Measurements from ENCODE around the gene FARP1.

FARP1 gene, protein sequence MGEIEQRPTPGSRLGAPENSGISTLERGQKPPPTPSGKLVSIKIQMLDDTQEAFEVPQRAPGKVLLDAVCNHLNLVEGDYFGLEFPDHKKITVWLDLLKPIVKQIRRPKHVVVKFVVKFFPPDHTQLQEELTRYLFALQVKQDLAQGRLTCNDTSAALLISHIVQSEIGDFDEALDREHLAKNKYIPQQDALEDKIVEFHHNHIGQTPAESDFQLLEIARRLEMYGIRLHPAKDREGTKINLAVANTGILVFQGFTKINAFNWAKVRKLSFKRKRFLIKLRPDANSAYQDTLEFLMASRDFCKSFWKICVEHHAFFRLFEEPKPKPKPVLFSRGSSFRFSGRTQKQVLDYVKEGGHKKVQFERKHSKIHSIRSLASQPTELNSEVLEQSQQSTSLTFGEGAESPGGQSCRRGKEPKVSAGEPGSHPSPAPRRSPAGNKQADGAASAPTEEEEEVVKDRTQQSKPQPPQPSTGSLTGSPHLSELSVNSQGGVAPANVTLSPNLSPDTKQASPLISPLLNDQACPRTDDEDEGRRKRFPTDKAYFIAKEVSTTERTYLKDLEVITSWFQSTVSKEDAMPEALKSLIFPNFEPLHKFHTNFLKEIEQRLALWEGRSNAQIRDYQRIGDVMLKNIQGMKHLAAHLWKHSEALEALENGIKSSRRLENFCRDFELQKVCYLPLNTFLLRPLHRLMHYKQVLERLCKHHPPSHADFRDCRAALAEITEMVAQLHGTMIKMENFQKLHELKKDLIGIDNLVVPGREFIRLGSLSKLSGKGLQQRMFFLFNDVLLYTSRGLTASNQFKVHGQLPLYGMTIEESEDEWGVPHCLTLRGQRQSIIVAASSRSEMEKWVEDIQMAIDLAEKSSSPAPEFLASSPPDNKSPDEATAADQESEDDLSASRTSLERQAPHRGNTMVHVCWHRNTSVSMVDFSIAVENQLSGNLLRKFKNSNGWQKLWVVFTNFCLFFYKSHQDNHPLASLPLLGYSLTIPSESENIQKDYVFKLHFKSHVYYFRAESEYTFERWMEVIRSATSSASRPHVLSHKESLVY

DNA sequence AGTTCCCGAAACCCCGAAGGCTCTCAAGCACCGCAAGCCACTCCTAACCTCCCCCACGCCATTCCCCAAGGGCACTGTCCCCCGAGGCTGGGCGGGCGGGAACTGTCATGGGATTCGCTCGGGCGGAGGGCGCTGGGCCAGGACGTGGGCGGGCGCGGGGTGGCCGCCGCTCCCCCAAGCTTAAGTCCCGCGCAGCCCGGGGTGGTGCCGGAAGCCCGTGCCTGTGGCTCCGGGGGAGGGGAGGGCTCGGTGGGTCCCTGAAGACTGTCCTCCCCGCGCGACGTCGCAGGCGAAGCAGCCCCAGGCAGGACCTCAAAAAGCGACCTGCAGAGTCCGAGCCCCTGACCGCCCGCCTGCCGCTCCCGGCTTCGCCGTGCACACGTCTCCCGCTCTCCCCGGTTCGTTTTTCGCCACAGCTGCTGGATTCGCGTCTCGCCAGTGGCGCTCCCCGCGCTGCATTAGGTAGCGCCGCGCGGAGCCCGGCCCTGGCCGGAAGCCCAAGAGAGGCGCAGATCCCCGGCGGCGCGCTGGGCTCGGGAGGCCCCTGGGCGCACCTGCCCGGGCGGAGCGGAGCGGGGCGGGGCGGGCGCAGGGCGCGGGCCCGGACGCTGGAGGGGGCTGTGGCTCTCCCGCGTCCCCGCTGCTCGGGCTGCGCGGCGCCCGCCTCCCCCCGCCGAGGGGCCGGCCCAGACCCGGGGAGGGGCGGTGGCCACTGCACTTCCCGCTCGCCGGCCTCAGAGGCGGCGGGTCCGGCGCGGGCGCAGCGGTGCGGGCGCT lies at the start of gene FARP1:
TSS of gene FARP1 (plus strand) at position 715 of the 777 bp plus-strand sequence. CDS start 70,149 bp downstream, outside the sequence.
- Histone ChIP-seq H3K4me3 (ENCODE audit: low read depth, low read length) (peak within 1 kb of the TSS; percentile 59), H3K27ac (ENCODE audit: extremely low read depth, low read depth, low read length) (peak within 1 kb of the TSS; percentile 71; the same call in 1 of the 2 replicates), H3K4me1 (ENCODE audit: control insufficient read depth, insufficient read depth, low read length) (peaks cover 9% of the 10 kb centered on the region), H3K36me3 (ENCODE audit: control insufficient read depth in 2 of 2, insufficient read depth in 1 of 2, low read length in 2 of 2) (no peaks in the 10 kb centered on the region), H3K9me3 (ENCODE audit: control insufficient read depth, insufficient read depth, low read depth, low read length) (no peaks in the 10 kb centered on the region)
- ChIA-PET CTCF (interaction anchor here (0.7 kb wide), 1 partner anchor 59 kb away, joined by 3 read pairs; no protein-coding TSS in a partner anchor), POLR2A (interaction anchor here (0.6 kb wide), 1 partner anchor 17 kb away, joined by 4 read pairs; no protein-coding TSS in a partner anchor)
- peak; percentile 33; the same call in 1 of the 2 replicates for TF ChIP-seq ZIC2 (tag by site-specific recombination; IDR thresholded peaks at IDR 0.05)
- TF ChIP-seq ZNF202 (tag by site-specific recombination; IDR thresholded peaks at IDR 0.05; ENCODE audit: borderline replicate concordance), result 0 out of 2 replicates have a peak, but pooled peaks have one; percentile 65
- 0 out of 2 replicates have a peak, but pooled peaks have one; percentile 34 for TF ChIP-seq ZNF324 (tag by site-specific recombination; IDR thresholded peaks at IDR 0.05)
- no peak for TF ChIP-seq ZNF266 (tag by site-specific recombination; IDR thresholded peaks at IDR 0.05; ENCODE audit: low read depth)
- TF ChIP-seq, protein P1, sequence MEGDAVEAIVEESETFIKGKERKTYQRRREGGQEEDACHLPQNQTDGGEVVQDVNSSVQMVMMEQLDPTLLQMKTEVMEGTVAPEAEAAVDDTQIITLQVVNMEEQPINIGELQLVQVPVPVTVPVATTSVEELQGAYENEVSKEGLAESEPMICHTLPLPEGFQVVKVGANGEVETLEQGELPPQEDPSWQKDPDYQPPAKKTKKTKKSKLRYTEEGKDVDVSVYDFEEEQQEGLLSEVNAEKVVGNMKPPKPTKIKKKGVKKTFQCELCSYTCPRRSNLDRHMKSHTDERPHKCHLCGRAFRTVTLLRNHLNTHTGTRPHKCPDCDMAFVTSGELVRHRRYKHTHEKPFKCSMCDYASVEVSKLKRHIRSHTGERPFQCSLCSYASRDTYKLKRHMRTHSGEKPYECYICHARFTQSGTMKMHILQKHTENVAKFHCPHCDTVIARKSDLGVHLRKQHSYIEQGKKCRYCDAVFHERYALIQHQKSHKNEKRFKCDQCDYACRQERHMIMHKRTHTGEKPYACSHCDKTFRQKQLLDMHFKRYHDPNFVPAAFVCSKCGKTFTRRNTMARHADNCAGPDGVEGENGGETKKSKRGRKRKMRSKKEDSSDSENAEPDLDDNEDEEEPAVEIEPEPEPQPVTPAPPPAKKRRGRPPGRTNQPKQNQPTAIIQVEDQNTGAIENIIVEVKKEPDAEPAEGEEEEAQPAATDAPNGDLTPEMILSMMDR (tag by site-specific recombination; IDR thresholded peaks at IDR 0.05), result no peak
- TF ChIP-seq, protein P2, sequence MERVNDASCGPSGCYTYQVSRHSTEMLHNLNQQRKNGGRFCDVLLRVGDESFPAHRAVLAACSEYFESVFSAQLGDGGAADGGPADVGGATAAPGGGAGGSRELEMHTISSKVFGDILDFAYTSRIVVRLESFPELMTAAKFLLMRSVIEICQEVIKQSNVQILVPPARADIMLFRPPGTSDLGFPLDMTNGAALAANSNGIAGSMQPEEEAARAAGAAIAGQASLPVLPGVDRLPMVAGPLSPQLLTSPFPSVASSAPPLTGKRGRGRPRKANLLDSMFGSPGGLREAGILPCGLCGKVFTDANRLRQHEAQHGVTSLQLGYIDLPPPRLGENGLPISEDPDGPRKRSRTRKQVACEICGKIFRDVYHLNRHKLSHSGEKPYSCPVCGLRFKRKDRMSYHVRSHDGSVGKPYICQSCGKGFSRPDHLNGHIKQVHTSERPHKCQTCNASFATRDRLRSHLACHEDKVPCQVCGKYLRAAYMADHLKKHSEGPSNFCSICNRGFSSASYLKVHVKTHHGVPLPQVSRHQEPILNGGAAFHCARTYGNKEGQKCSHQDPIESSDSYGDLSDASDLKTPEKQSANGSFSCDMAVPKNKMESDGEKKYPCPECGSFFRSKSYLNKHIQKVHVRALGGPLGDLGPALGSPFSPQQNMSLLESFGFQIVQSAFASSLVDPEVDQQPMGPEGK (tag by site-specific recombination; IDR thresholded peaks at IDR 0.05), result no peak; the same call in 1 of the 2 replicates
- no peak for TF ChIP-seq ZNF747 (tag by site-specific recombination; IDR thresholded peaks at IDR 0.05)
- TF ChIP-seq, protein P3, sequence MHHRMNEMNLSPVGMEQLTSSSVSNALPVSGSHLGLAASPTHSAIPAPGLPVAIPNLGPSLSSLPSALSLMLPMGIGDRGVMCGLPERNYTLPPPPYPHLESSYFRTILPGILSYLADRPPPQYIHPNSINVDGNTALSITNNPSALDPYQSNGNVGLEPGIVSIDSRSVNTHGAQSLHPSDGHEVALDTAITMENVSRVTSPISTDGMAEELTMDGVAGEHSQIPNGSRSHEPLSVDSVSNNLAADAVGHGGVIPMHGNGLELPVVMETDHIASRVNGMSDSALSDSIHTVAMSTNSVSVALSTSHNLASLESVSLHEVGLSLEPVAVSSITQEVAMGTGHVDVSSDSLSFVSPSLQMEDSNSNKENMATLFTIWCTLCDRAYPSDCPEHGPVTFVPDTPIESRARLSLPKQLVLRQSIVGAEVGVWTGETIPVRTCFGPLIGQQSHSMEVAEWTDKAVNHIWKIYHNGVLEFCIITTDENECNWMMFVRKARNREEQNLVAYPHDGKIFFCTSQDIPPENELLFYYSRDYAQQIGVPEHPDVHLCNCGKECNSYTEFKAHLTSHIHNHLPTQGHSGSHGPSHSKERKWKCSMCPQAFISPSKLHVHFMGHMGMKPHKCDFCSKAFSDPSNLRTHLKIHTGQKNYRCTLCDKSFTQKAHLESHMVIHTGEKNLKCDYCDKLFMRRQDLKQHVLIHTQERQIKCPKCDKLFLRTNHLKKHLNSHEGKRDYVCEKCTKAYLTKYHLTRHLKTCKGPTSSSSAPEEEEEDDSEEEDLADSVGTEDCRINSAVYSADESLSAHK (tag by site-specific recombination; IDR thresholded peaks at IDR 0.05), result peak; percentile 93
- TF ChIP-seq, protein P4, sequence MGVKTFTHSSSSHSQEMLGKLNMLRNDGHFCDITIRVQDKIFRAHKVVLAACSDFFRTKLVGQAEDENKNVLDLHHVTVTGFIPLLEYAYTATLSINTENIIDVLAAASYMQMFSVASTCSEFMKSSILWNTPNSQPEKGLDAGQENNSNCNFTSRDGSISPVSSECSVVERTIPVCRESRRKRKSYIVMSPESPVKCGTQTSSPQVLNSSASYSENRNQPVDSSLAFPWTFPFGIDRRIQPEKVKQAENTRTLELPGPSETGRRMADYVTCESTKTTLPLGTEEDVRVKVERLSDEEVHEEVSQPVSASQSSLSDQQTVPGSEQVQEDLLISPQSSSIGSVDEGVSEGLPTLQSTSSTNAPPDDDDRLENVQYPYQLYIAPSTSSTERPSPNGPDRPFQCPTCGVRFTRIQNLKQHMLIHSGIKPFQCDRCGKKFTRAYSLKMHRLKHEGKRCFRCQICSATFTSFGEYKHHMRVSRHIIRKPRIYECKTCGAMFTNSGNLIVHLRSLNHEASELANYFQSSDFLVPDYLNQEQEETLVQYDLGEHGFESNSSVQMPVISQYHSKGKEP (tag by site-specific recombination; IDR thresholded peaks at IDR 0.05), result no peak
- TF ChIP-seq, protein P5, sequence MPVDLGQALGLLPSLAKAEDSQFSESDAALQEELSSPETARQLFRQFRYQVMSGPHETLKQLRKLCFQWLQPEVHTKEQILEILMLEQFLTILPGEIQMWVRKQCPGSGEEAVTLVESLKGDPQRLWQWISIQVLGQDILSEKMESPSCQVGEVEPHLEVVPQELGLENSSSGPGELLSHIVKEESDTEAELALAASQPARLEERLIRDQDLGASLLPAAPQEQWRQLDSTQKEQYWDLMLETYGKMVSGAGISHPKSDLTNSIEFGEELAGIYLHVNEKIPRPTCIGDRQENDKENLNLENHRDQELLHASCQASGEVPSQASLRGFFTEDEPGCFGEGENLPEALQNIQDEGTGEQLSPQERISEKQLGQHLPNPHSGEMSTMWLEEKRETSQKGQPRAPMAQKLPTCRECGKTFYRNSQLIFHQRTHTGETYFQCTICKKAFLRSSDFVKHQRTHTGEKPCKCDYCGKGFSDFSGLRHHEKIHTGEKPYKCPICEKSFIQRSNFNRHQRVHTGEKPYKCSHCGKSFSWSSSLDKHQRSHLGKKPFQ (tag by site-specific recombination; IDR thresholded peaks at IDR 0.05), result no peak
- TF ChIP-seq, protein P6, sequence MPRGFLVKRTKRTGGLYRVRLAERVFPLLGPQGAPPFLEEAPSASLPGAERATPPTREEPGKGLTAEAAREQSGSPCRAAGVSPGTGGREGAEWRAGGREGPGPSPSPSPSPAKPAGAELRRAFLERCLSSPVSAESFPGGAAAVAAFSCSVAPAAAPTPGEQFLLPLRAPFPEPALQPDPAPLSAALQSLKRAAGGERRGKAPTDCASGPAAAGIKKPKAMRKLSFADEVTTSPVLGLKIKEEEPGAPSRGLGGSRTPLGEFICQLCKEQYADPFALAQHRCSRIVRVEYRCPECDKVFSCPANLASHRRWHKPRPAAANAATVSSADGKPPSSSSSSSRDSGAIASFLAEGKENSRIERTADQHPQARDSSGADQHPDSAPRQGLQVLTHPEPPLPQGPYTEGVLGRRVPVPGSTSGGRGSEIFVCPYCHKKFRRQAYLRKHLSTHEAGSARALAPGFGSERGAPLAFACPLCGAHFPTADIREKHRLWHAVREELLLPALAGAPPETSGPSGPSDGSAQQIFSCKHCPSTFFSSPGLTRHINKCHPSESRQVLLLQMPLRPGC (tag by site-specific recombination; IDR thresholded peaks at IDR 0.05), result no peak
- peak; percentile 41; the same call in 1 of the 2 replicates for TF ChIP-seq ZBTB17 (tag by site-specific recombination; IDR thresholded peaks at IDR 0.05)
- no peak for TF ChIP-seq ZNF654 (tag by site-specific recombination; IDR thresholded peaks at IDR 0.05; ENCODE audit: low read depth)
- no peak for TF ChIP-seq EGR2 (tag by site-specific recombination; IDR thresholded peaks at IDR 0.05; ENCODE audit: low read depth)
- no peak for TF ChIP-seq ZNF571 (tag by site-specific recombination; IDR thresholded peaks at IDR 0.05)
- TF ChIP-seq ZNF114 (tag by site-specific recombination; IDR thresholded peaks at IDR 0.05), result no peak
- TF ChIP-seq ZNF2 (tag by site-specific recombination; IDR thresholded peaks at IDR 0.05), result 0 out of 2 replicates have a peak, but pooled peaks have one; percentile 46
- TF ChIP-seq ZNF37A (tag by site-specific recombination; IDR thresholded peaks at IDR 0.05), result no peak
- no peak for TF ChIP-seq ZNF544 (tag by site-specific recombination; IDR thresholded peaks at IDR 0.05)
